Progenitor cell of endocrine pancreas (in vitro differentiated cells): ENCODE results near the gene VRK2. TPM values are rescaled to one million over a fixed set of nuclear protein-coding genes. Genes with fewer than 3 reads are reported as not detected.
"Not testable (repeated sequence)": the region's sequence is repeated elsewhere in the genome, so short reads cannot be mapped to it uniquely, and the experiment has no call there.

Experiments
- DNase-seq: peaks from one replicate; pipeline ENCODE4 v3.0.0; 2021; ENCODE audit warnings: low spot score; ENCODE audit not compliant: unreplicated experiment
- H3K27ac Mint-ChIP-seq: 2 replicates; pipeline ENCODE4 v1.8.0; 2021; ENCODE audit warnings: mild to moderate bottlenecking, moderate library complexity, mixed read lengths
- H3K27me3 Mint-ChIP-seq: 2 replicates; pipeline ENCODE4 v1.8.0; 2021; ENCODE audit warnings: mixed read lengths
- H3K36me3 Mint-ChIP-seq: 2 replicates; pipeline ENCODE4 v1.8.0; 2022; ENCODE audit warnings: mixed read lengths; ENCODE audit not compliant: insufficient read depth
- H3K4me1 Mint-ChIP-seq: 2 replicates; pipeline ENCODE4 v1.8.0; 2021; ENCODE audit warnings: low read depth, mixed read lengths
- H3K4me3 Mint-ChIP-seq: 2 replicates; pipeline ENCODE4 v1.8.0; 2021; ENCODE audit warnings: low read depth, mild to moderate bottlenecking, moderate library complexity, mixed read lengths
- H3K9me3 Mint-ChIP-seq: 2 replicates; pipeline ENCODE4 v1.8.0; 2021; ENCODE audit warnings: low read depth, mixed read lengths
- total RNA-seq: library from RNA; stranded (reverse); gene quantifications from 2 replicates; pipeline ENCODE4 v1.2.1, GENCODE V29; 2021
- TF ChIP-seq, protein P1 (sequence below): fragments of 200-600 bp; sonication (generic); IDR thresholded peaks from one replicate; pipeline ENCODE4 v1.5.0; 2021; ENCODE audit warnings: antibody characterized with exemption, mild to moderate bottlenecking; ENCODE audit not compliant: unreplicated experiment

Gene VRK2
- total RNA-seq, 1 donor from 2014 or later = 22.7 TPM

DNA sequence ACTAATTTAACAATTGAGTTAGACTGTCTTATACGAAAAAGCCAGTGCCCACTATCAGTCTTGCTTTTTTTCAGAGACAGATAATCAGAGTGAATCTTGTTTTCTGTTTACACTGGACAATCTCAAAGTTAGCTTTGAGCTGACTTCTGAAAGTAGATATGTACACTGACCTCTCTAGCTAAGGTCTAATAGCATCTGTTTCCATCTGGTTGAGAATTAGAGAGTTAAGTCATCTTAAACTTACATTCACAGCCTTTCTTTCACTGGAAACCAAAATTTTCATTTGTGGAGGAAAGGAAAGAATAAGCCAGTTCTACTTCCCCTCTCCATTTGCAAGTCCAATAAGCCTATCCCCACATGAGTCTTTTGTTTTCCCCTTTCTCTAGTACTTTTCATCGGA, 89.3 kb downstream of the VRK2 start:
- TF ChIP-seq, protein P1, sequence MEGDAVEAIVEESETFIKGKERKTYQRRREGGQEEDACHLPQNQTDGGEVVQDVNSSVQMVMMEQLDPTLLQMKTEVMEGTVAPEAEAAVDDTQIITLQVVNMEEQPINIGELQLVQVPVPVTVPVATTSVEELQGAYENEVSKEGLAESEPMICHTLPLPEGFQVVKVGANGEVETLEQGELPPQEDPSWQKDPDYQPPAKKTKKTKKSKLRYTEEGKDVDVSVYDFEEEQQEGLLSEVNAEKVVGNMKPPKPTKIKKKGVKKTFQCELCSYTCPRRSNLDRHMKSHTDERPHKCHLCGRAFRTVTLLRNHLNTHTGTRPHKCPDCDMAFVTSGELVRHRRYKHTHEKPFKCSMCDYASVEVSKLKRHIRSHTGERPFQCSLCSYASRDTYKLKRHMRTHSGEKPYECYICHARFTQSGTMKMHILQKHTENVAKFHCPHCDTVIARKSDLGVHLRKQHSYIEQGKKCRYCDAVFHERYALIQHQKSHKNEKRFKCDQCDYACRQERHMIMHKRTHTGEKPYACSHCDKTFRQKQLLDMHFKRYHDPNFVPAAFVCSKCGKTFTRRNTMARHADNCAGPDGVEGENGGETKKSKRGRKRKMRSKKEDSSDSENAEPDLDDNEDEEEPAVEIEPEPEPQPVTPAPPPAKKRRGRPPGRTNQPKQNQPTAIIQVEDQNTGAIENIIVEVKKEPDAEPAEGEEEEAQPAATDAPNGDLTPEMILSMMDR = no peak
- no peak for DNase-seq
- Mint-ChIP-seq H3K4me3 (no peak overlapping the region), H3K36me3 (peaks cover 10% of the 10 kb centered on the region), H3K27ac (no peak overlapping the region), H3K27me3 (no peaks in the 10 kb centered on the region), H3K4me1 (no peaks in the 10 kb centered on the region), H3K9me3 (no peaks in the 10 kb centered on the region)

GRCh38 chr2:58137221-58137620, 90.6 kb downstream of the VRK2 start:
- DNase-seq = no peak
- no peak overlapping the region for H3K4me3 Mint-ChIP-seq
- peaks cover 10% of the 10 kb centered on the region for H3K36me3 Mint-ChIP-seq
- TF ChIP-seq, protein P1 = no peak
- no peaks in the 10 kb centered on the region for H3K4me1 Mint-ChIP-seq
- H3K9me3 Mint-ChIP-seq = no peaks in the 10 kb centered on the region
- H3K27me3 Mint-ChIP-seq = no peaks in the 10 kb centered on the region
- no peak overlapping the region for H3K27ac Mint-ChIP-seq

DNA sequence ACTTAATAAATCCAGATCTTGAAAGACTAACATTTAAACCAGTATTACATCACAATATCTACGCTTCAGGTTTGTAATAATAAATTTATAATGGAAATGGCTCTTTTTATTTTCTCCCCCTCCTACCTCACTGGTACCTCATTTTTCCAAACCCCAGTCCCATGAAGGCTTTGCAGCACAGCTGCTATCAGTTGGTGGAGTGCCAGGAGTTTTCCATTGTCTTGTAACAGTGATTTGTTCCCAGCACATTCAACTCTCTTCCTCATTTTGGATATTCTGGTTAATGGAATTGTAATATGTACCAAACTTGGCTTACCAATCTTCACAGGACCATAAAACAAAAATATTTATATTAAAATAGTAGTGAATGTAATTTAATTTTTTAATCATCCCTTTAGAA, 91.2 kb downstream of the VRK2 start:
- no peak for DNase-seq
- Mint-ChIP-seq H3K27me3 (no peaks in the 10 kb centered on the region), H3K4me3 (no peak overlapping the region), H3K4me1 (no peaks in the 10 kb centered on the region), H3K9me3 (no peaks in the 10 kb centered on the region), H3K36me3 (peaks cover 10% of the 10 kb centered on the region), H3K27ac (no peak overlapping the region)
- TF ChIP-seq, protein P1 = no peak

DNA sequence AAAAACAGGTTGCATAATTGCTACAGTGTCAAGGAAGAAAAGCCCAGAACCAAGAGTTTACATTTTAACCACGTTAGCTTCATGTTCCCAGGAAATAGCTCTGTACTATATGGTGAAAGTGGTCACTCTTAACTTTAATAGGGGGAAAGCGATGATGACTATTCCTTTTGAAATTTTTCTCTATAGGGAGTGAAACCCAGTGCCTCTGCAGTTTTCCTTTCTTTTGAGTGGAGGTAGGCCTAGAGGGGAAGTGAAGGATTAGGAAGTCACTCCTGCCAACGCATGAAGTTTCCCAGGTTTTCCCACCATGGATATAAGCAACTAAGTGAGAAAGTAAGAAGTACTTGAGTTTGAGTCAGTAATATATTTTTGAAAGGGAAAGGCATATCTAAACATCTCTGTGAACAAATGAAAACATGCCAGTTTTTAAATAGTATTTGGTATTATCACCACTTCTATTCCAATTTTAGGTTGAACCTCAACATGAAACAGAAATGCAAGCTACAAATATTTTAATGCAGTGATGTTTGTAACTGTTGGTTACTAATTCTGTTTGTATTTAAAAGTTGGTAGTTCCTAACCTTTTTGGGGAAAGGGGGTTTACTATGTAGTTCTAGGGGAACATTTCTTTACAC, 91.9 kb downstream of the VRK2 start:
- DNase-seq = no peak
- no peaks in the 10 kb centered on the region for H3K27me3 Mint-ChIP-seq
- H3K36me3 Mint-ChIP-seq = peaks cover 10% of the 10 kb centered on the region
- no peak overlapping the region for H3K27ac Mint-ChIP-seq
- TF ChIP-seq, protein P1 = no peak
- no peaks in the 10 kb centered on the region for H3K9me3 Mint-ChIP-seq
- no peaks in the 10 kb centered on the region for H3K4me1 Mint-ChIP-seq
- no peak overlapping the region for H3K4me3 Mint-ChIP-seq

DNA sequence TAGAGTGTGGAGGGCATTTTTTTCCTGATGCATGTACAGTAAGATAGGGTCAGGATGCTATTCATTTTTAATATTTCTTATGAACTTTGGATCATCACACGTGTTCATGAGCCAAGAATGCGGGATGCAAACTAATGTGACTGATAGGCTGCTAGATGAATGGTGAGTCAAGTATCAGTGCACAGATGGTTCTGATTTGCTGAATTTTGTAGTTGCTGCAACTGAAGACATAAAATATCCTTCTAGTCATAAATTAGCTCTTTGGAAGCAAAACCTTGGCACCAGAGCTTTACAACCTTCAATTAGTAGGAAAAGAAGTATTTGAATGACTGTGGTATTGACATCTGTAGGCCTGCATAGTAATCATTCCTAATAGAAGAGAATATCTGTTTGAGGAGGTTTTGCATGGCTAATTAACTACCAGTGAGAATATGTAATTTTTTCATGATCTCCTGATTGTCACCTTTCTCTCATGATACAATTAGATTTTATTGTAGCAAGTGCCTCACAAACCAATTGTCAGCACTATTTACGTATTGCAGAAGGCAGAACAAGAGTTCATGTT, 94.0 kb downstream of the VRK2 start:
- Mint-ChIP-seq H3K27me3 (no peaks in the 10 kb centered on the region), H3K9me3 (no peaks in the 10 kb centered on the region), H3K4me1 (no peaks in the 10 kb centered on the region), H3K36me3 (peaks cover 8% of the 10 kb centered on the region), H3K4me3 (no peak overlapping the region), H3K27ac (no peak overlapping the region)
- DNase-seq = no peak
- TF ChIP-seq, protein P1 = no peak

GRCh38 chr2:58145769-58146168, 99.2 kb downstream of the VRK2 start:
- not testable (repeated sequence) for H3K9me3 Mint-ChIP-seq, H3K27me3 Mint-ChIP-seq, H3K4me1 Mint-ChIP-seq, H3K36me3 Mint-ChIP-seq, DNase-seq, H3K4me3 Mint-ChIP-seq, H3K27ac Mint-ChIP-seq
